HTR-8/SVneo (cell line): ENCODE measurements around the gene CDH20.

Experiments used
- DNase-seq: peaks from one replicate; pipeline ENCODE4 v3.0.0; 2011; ENCODE audit warnings: low spot score, mixed read lengths; ENCODE audit not compliant: insufficient read length
- FAIRE-seq: peaks from 2 replicates; lab custom pipeline; 2011; peaks lifted over from hg19 to GRCh38; lab: Jason Lieb, UNC

The CDH20 gene

DNA sequence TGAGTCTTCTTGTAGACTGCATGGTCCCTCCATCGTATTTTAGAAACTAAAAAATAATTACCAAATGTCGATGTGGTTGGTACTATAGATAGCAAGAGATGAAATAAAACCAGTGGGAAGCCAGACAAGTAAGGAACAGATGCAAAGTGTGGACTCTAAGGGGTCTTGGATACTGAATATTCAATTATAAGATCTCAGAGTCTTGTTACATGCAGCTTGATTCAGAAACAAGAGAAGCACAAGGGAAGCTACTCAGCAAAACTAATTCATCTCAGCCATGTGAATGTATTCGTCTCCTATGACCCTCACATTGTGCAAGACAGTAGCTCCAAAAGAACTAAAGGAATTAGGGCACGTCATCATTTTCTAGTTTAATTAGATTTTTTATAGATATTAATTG lies 80.9 kb downstream of the CDH20 start:
- FAIRE-seq = no peak
- DNase-seq = no peak

DNA sequence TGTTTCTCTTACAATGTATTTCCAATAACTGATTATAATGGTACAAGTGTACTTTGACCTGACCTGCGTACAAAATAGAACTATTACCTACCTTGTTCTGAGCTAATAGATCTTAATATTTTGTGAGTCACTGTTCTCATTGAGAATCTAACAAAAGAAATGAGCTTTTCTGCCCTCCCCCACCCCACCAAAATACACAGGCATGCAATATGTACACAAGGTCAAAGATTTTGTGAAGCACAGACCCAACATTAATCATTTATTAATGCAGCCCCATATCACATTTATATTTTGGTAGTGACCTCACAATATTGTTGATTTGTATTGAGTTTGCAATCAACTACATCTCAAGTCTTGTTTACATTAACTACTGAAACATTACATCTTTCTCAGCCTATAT lies 86.5 kb downstream of the CDH20 start:
- DNase-seq (no peak), FAIRE-seq (no peak)

GRCh38 chr18:61420218-61420885 lies 87.1 kb downstream of the CDH20 start:
- DNase-seq = no peak
- no peak for FAIRE-seq

GRCh38 chr18:61426492-61427053 lies 93.3 kb downstream of the CDH20 start:
- no peak for FAIRE-seq
- no peak for DNase-seq

DNA sequence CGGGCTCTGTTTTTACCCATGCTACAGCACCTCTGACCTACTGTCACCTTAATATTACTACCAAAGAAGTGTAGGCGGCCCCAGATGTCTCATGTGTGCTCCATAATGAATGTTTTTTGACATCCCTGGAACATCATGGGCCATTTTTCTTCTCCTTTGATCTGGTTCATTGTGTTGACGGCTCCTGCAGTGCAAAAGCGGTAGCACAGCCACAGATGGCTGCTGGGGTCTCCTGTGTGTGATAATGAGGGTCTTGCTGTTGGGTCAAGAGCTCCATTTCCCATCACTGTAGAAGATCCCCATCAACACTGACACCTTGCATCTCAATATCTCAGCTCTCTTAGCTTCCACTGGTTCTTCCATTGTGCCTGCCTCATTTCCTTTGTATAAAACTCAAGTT lies 95.0 kb downstream of the CDH20 start:
- DNase-seq (no peak), FAIRE-seq (no peak)

GRCh38 chr18:61432590-61432989 lies 99.4 kb downstream of the CDH20 start:
- FAIRE-seq (no peak), DNase-seq (no peak)

DNA sequence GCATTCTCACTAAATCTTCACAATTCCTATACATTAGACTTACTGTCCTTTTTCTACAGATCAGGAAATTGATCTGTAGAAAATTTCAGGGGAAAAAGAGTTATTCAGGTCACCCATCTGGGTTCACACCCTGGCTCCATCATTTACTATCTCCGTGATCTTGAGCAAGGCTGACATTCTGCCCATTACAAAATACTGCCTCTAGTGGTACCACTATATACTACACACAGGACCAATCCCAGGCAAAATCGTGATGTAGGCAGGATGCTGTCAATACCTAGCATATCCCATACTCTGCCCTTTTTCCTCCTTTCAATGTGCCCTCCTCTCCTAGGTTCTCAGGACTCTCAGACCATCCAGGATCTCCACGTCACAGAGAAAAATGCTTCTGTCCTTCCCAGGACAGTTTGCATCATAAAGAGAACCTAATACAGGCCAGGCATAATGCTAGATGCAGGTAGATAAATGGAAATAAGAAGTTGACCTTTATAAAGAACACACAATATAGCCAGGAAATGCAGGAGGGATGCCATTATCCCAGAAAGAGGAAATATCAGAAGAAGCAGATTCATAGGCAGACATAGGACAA lies 101.9 kb downstream of the CDH20 start:
- DNase-seq (no peak), FAIRE-seq (no peak)

- FAIRE-seq = no peak
These were observed 110.0 kb downstream of the CDH20 start for GRCh38 chr18:61443081-61443725.

DNA sequence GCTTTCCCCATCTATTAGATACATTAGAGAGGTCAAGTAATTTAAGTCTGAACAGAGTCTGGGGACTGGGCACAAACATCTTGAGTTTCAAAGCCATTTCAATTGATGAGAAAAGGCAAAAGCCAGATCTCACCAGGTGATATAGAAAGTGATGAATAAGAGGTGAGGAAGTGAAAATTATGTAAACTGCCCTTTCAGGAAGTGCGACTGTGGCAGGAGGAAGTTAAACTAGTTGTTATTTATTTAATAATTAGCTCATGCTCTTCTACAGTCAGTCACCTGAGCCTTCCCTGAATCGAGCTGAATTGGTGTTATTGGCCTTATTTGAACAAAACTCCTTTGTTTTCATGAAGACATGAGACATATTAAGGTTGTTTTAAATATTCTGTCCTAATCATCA lies 115.1 kb downstream of the CDH20 start:
- FAIRE-seq = no peak
- DNase-seq = no peak

More at GRCh38 chr18:61443081-61443725, 110.0 kb downstream of the CDH20 start:
- DNase-seq = no peak

- no peak for FAIRE-seq
These were observed 126.8 kb downstream of the CDH20 start for GRCh38 chr18:61459896-61460648.

DNA sequence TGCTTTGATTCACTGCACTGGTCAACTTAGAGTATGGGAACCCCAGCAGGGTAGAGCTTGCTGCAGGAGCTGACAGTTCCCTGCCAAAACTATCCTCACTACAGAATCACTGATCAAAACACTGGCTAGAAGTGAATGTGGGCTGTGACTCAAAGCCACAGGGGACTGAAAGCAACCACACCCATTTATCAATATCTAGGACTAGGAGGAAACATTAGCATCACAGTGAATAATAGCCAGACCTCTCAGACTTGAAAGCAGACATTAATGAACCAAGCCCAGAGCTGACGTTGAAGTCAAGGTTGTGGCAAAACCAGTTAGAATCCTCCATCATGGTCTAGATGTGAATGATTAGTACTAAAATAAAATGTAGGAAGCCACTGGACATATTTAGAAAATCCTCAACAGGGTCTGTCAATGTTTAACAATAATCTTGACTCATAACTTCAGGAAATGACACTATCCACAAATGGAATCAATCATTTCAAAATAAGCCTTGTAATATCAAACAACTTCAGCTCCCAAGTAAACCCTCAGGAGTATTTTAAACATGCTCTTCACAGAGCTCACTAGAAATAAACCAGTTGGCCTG lies 131.4 kb downstream of the CDH20 start:
- FAIRE-seq (no peak), DNase-seq (no peak)

More at GRCh38 chr18:61459896-61460648, 126.8 kb downstream of the CDH20 start:
- DNase-seq = no peak

DNA sequence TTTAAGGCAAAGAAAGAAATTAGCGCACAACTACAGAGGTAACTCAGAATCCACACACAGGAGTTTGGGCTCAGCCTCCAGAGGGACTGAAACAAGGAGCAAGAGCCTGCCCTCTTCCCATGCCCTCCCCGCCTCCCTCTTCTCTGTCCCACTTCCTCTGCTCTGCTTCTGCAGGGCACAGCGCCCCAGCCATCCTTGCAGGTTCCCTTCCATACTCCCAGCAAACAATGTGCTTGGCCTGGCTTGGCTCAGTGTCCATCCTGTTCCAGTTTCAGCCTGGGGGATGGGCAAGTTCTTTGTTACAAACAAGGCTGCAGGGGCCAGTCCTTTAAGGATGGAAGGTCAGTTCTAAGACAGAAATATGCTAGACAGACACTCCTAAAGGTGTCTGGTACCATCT lies 133.5 kb downstream of the CDH20 start:
- DNase-seq = no peak
- FAIRE-seq = no peak

- no peak for DNase-seq
- no peak for FAIRE-seq
These were observed 136.9 kb downstream of the CDH20 start for GRCh38 chr18:61470031-61470674.

DNA sequence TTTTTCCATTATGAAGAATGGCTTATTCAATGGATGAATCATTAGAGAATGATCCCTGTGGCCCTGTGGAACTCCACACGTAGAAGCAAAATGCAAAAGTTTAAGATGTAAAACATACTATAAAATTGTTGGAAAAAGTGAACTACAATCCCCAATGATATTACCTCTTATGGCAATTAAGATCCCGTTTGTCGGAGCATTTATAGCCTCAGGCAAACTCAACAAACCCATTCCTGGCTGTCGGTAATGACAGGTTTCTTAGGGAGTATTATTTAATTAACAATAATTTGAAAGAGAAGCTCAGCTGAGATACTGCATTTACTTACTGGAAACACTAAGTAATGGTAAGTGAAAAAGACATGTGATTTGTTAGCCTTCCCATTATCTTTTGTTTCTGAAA lies 138.3 kb downstream of the CDH20 start:
- no peak for DNase-seq

DNA sequence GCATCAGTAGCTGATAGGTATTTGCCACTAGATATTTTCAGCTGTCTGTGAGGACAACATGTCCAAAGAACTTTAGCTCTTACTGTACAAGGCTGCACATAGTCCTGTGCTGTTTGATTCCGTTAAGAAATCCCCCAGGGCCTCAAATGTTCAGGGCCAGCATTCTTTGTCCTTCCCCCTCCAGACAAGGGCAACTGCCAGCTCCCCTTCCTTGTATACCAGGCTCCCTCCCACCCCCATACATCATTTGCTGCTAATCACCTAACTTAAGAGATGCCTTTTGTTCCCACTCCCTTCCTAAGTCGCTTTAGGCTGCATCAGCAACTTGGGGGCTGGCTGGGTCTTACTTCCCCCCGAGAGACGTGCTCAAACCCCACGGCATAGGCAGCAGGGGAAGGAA lies 138.7 kb downstream of the CDH20 start:
- DNase-seq = no peak
- FAIRE-seq = no peak

More for the DNA sequence above, 138.3 kb downstream of the CDH20 start:
- FAIRE-seq = no peak

DNA sequence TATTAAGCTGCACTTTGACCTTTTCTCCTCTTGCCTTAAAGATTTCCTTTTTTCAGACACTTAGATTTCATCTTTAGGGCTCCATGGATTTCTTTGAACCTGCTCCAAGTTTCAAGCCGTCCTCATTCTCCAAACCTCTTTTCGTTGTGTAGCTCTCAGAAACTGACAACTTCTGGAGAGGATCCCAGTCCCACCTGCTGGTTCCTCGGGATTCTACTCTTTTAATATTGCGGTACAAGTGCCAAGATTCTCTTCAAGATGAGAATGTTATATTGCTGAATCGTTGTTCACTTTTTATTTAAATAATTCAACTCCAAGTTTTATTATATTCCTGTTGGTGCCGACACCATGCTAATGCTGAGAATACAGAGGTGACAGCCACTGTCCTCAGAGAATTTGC lies 141.1 kb downstream of the CDH20 start:
- DNase-seq (no peak), FAIRE-seq (no peak)

GRCh38 chr18:61474918-61475317 lies 141.7 kb downstream of the CDH20 start:
- no peak for DNase-seq
- no peak for FAIRE-seq

GRCh38 chr18:61475931-61476330 lies 142.7 kb downstream of the CDH20 start:
- FAIRE-seq (no peak), DNase-seq (no peak)

DNA sequence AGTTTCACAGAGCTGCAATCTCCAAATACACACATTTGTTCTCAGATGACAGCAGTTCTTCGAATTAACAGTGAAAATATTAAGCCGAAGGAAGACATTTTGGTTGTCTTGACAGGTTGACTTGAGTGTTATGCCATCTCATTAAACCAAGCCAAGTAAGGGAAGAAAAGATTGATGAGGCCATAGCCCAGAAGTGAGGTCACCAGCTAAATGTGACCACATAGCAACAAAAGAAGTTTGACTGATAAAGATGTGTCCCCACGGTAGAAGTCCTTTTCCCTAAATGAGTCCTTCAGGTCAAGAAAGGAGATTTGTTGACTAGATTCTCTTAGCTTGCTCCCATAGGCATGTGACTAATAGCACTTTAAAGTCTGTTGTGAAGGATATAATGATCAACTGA lies 156.1 kb downstream of the CDH20 start:
- no peak for DNase-seq
- no peak for FAIRE-seq

- DNase-seq (no peak), FAIRE-seq (no peak)
These were observed 163.1 kb downstream of the CDH20 start for GRCh38 chr18:61496374-61496773.
